Ectodermal cell (in vitro differentiated cells): ENCODE results near the gene CSGALNACT2.

Experiments
- H3K27ac ChIP-seq: 2 replicates; pipeline ENCODE4 v1.7.0; 2013; ENCODE audit warnings: mild to moderate bottlenecking, low read depth, low read length; ENCODE audit not compliant: insufficient read depth, poor library complexity, severe bottlenecking
- H3K27me3 ChIP-seq: 2 replicates; pipeline ENCODE4 v1.7.0; 2013; ENCODE audit warnings: mild to moderate bottlenecking, low read length; ENCODE audit not compliant: insufficient read depth, control insufficient read depth, poor library complexity, severe bottlenecking
- H3K36me3 ChIP-seq: one replicate; pipeline ENCODE4 v1.7.0; 2013; ENCODE audit warnings: low read length; ENCODE audit not compliant: control insufficient read depth, insufficient read depth
- H3K4me1 ChIP-seq: one replicate; pipeline ENCODE4 v1.7.0; 2013; ENCODE audit warnings: low read length; ENCODE audit not compliant: control insufficient read depth, insufficient read depth
- H3K4me3 ChIP-seq: 2 replicates; pipeline ENCODE4 v1.7.0; 2013; ENCODE audit warnings: low read depth, low read length, control low read depth; ENCODE audit not compliant: insufficient read depth
- H3K9me3 ChIP-seq: 2 replicates; pipeline ENCODE4 v1.7.0; 2013; ENCODE audit warnings: mild to moderate bottlenecking, low read length, moderate library complexity; ENCODE audit not compliant: control insufficient read depth
- WGBS, 2 experiments: methylation state at CpG; one replicate each; pipeline ENCODE4 v1.1.7; 2013; ENCODE audit warnings: missing lambda C conversion rate in 2 of 2; 5-methylcytosine and 5-hydroxymethylcytosine counted together

CSGALNACT2 gene

DNA sequence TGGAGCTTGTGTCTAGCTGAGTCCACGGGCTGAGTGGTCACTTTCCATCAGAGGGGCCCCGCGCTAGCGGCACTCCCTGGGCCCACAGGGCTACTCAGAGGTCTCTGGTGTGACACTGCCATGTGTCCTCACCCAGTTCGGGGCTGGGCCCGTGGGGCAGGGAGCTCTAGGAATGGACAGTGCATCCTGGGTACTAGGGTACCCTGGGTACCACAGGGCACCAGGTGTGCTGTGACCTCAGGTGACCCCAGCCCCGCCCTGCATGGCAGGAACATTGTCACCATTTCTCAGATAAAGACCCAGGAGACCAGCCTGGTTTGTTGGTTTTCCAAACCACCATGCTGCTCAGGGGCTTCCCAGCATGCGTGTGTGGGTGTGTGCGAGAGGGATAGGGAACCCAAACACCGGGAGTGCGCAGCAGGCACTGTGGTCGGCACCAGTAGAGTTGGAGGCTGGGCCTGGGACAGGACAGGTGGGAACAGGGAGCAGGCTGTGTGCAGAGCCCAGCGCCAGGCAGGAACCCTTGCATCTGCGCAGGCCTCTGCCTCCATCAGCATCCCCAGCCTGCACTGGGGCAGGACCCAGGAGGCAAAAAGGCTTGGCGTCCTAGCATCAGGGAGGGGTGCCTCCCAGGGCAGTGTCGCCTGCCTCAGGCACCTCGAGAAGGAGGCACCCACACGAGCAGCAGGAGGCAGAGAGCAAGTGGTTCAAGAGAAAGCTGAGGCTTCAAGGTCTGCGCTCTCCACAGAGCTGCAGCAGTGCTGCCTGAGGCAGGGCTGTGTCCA is 19.4 kb upstream of the CSGALNACT2 start:
- H3K36me3 ChIP-seq, result no peaks in the 10 kb centered on the region
- no peaks in the 10 kb centered on the region for H3K4me1 ChIP-seq
- H3K4me3 ChIP-seq, result no peak overlapping the region
- no peaks in the 10 kb centered on the region for H3K27me3 ChIP-seq
- no peaks in the 10 kb centered on the region for H3K9me3 ChIP-seq
- no peak overlapping the region for H3K27ac ChIP-seq
- WGBS, 2 experiments, result 86 to 87% methylated on average over 19 of the region's 19 CpGs

DNA sequence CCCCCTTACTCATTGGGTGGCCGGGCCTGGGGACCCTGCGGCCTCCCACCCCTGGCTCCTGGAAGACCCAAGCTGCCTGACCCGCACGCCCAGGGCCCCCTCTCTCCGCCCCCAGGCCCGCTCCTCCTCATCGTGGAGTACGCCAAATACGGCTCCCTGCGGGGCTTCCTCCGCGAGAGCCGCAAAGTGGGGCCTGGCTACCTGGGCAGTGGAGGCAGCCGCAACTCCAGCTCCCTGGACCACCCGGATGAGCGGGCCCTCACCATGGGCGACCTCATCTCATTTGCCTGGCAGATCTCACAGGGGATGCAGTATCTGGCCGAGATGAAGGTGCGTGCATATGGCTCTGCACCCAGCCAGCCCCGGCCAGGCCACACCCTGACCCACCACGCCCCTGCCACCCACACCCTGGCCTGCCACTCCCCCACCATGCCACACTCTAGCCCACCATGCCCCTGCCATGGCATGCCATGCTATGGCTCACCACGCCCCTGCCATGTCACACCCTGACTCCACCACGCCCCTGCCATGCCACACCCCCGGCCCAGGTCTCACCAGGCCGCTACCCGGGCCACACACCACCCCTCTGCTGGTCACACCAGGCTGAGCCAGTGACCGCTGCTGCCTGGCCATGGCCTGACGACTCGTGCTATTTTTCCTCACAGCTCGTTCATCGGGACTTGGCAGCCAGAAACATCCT is 18.7 kb upstream of the CSGALNACT2 start:
- Histone ChIP-seq H3K36me3 (no peaks in the 10 kb centered on the region), H3K9me3 (no peaks in the 10 kb centered on the region), H3K4me1 (no peaks in the 10 kb centered on the region), H3K27me3 (no peaks in the 10 kb centered on the region), H3K27ac (no peak overlapping the region), H3K4me3 (no peak overlapping the region)
- 89 to 90% methylated on average over 31 of the region's 31 CpGs for WGBS, 2 experiments

DNA sequence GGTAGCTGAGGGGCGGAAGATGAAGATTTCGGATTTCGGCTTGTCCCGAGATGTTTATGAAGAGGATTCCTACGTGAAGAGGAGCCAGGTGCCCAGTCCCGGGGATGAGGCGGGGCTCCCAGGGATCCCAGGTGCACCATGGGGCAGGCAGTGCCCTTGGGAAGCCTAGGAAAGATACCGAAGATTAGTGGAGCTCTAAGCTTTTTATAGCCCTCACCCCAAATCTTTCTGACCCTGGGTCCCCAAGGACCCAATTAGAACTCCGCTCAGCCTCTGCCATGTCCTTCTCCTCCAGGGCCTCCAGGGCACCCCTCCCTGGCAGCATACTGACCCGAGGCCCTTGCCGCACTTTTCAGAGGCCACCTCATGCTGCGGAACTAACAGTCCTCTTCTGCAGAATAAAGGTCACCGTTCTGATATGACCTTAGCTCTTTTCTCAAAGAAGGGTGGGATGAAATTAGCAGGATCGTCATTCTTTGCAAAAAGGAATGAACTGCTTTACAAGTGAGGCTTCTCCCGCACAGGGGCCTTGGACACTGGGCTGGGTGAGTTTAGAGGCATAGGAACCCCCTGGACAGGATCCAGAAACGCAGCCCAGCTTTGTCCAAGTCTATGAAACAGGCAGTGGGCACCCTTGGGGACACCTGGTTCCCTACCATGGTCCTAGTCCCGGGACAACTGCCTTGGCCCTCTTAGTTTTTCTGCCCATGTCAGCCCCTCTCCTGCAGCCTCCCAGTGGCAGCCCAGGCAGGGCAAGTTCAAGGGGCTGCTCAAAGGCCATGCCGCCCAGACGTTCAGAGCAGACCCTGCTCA is 17.9 kb upstream of the CSGALNACT2 start:
- Histone ChIP-seq H3K36me3 (no peaks in the 10 kb centered on the region), H3K4me3 (no peak overlapping the region), H3K27me3 (no peaks in the 10 kb centered on the region), H3K4me1 (no peaks in the 10 kb centered on the region), H3K9me3 (no peaks in the 10 kb centered on the region), H3K27ac (no peak overlapping the region)
- 92% methylated on average over 19 of the region's 19 CpGs for WGBS, 2 experiments

DNA sequence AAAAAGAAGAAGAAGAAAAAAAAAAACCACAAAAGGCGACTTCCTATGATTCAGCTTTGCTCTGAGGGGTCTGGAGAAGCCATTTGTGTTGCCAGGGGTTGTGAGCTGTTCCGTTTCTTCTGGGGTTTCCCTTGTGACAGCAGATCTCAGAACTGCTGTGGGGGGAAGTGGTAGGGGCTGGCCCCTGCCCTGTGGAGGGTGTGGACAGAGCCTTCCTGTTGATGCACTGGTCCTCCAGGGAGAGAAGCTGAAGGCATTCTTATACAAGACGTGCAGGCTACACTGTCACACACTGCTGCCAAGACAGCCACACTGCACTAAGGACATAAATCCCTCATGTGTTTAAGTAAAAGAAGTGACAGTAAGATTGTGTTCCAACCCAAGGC is 17.3 kb upstream of the CSGALNACT2 start:
- no peaks in the 10 kb centered on the region for H3K27me3 ChIP-seq
- 86 to 91% methylated on average over 3 of the region's 3 CpGs for WGBS, 2 experiments
- H3K4me1 ChIP-seq, result no peaks in the 10 kb centered on the region
- H3K27ac ChIP-seq, result no peak overlapping the region
- H3K9me3 ChIP-seq, result no peaks in the 10 kb centered on the region
- H3K36me3 ChIP-seq, result no peaks in the 10 kb centered on the region
- no peak overlapping the region for H3K4me3 ChIP-seq

DNA sequence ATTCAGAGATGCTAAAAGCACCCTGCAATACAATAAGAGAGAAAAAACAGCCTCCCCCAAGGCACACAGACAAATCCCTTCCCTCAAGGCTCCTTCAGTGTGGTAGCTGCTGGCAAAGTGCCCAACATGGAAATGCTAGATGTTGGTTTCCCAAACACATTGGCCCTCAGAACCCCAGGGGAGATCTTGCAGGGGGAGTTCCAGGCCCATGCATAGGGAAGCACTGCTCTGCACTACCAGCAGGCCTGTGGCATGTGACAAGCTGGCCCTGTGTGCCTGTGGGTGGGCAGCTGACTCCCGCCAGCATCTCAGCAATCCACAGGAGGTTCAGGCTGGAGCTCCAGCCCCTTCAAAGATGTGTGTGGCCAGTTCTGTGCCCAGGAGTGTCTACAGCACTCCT is 16.8 kb upstream of the CSGALNACT2 start:
- Histone ChIP-seq H3K36me3 (no peaks in the 10 kb centered on the region), H3K27me3 (no peaks in the 10 kb centered on the region), H3K9me3 (no peaks in the 10 kb centered on the region), H3K4me1 (no peaks in the 10 kb centered on the region), H3K4me3 (no peak overlapping the region), H3K27ac (no peak overlapping the region)
- WGBS, 2 experiments, result 74 to 81% methylated on average over 1 of the region's 1 CpG

DNA sequence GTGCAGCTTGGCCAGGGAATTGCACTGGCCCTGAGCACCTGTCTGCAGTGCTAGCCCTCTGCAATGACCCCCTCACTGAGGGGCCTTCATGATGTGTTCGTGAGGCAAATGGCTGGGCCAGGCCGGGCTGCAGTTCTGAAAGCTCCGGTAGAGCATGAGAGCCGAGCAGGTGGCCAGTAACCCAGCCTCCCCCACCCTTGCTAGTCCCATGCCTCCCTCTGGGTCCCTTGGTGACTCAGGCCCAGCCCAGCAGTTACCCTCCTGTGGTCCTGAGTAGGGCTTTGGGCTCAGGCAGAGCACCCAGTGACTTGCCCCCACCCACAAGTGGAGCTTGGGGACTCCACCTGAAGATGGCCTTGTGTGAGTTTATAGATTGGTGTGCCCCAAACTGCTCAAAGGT is 16.1 kb upstream of the CSGALNACT2 start:
- WGBS, 2 experiments, result 94% methylated on average over 4 of the region's 4 CpGs
- H3K4me1 ChIP-seq, result no peaks in the 10 kb centered on the region
- H3K27ac ChIP-seq, result no peak overlapping the region
- no peaks in the 10 kb centered on the region for H3K27me3 ChIP-seq
- no peaks in the 10 kb centered on the region for H3K9me3 ChIP-seq
- no peak overlapping the region for H3K4me3 ChIP-seq
- no peaks in the 10 kb centered on the region for H3K36me3 ChIP-seq

DNA sequence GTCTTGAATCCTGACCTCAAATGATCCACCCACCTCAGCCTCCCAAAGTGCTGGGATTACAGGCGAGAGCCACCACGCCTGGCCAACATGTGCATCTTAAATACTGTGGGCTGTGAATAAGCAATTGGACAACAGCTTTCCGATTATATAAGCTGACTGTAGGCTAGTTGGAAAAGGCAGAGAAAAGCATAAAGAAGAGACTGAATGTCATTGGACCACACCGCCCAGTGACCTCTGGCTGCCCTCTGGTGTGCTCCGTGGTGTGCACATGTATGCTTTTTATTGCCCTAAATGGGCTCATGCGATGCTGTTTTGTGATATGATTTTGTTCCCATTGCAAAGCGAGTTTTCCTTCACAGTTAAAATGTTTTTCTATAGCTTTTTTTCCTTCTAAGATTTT is 15.4 kb upstream of the CSGALNACT2 start:
- 91 to 95% methylated on average over 7 of the region's 7 CpGs for WGBS, 2 experiments
- no peak overlapping the region for H3K4me3 ChIP-seq
- H3K27ac ChIP-seq, result no peak overlapping the region
- no peaks in the 10 kb centered on the region for H3K36me3 ChIP-seq
- no peaks in the 10 kb centered on the region for H3K4me1 ChIP-seq
- no peaks in the 10 kb centered on the region for H3K27me3 ChIP-seq
- no peaks in the 10 kb centered on the region for H3K9me3 ChIP-seq

DNA sequence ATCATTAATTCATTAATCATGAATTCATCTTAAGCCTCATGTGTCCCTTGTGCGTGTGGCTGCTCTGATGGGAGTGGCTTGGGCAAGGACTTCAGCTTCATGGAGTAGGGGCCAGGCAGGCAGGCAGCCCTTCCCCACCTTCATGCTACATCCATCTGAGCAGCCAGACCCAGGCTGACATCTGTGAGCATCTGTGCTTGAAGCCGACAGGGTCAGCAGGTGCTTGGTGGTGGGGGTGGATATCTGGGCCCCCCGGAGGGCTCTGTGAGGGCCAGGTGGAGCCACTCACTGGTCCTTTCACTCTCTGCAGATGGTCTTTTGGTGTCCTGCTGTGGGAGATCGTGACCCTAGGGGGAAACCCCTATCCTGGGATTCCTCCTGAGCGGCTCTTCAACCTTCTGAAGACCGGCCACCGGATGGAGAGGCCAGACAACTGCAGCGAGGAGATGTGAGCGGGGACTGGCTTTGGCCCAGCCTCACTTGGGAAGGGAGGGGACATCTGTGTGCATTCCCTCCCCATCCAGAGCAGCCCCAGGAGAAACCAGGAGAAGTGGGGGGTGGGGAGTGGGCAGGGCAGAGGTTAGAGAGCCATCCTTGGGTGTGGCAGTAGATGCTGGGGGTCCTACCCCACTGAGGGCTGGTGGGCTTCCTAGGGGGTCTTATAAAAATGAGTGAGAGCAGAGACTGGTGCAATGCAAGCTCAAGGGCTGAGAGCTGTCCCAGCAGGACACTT is 14.7 kb upstream of the CSGALNACT2 start:
- Histone ChIP-seq H3K4me1 (no peaks in the 10 kb centered on the region), H3K9me3 (no peaks in the 10 kb centered on the region), H3K27ac (no peak overlapping the region), H3K27me3 (no peaks in the 10 kb centered on the region), H3K36me3 (no peaks in the 10 kb centered on the region), H3K4me3 (no peak overlapping the region)
- WGBS, 2 experiments, result 86 to 88% methylated on average over 9 of the region's 9 CpGs

DNA sequence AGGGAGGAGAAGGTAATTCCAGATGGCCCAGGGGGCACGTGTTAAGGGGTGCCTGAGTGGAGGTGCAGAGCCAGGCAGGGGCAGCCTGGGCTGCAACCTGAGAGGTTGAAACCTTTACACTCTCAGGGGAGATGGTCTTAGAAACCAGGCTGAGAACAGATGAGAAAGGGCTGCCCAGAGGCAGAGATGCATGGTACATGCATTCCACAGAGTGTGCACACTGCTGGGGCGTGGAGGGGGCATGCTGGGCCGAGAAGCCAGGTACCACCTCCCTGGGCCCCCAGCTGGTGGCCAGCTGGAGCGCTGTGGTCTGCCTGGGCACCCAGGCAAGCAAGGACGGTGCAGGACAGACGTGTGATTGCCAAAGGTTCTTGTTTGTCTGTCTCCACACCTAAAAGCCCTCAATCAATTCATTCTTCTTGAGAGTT is 14.1 kb upstream of the CSGALNACT2 start:
- 93 to 94% methylated on average over 6 of the region's 6 CpGs for WGBS, 2 experiments
- H3K27me3 ChIP-seq, result no peaks in the 10 kb centered on the region
- no peaks in the 10 kb centered on the region for H3K4me1 ChIP-seq
- no peaks in the 10 kb centered on the region for H3K9me3 ChIP-seq
- H3K4me3 ChIP-seq, result no peak overlapping the region
- no peaks in the 10 kb centered on the region for H3K36me3 ChIP-seq
- no peak overlapping the region for H3K27ac ChIP-seq
